EL (cell line): Measurements from ENCODE around the gene EIF4E1B.

ENCODE experiments used
- DNase-seq: peaks from one replicate; pipeline ENCODE4 v3.0.0-alpha.2; 2016

EIF4E1B gene

DNA sequence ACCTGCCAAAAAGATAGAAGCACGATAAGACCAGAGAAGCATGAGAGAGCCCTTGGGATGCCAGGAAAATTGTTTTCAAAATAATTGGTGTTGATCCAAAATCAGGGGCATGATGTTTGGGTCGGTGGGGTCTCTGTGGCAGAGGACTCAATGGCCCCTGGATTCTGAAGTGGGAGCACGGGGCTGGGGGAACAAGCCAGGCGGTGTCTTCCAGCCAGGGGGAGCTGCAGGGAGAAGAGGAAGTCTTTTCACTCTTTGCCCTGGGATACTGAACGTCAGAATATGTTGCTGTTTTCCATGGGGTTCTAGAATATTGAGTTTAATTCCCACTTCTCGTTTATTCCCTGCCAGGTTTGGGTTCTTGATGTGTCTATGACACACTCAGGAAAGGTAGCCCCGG is 37.2 kb downstream of the EIF4E1B start:
- no peak for DNase-seq

DNA sequence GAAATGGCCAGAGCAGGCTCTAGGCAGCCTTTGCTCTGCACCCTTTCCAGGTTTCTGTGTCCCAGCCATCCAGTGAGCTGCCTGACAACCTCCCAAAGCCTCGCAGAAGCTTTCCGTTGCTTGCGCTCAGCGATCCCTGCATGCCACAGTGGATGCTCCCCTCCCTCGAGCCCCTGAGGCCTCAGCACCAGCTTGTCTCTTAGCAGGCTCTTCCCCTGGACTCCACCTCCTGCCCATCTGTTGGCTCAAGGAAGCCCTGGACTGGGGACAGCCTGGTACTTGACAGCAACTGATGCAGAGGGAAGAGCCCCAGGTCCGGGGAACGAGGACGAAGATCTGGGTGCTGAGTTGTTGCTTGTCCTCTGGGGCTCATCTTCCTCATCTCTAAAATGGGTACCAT is 40.0 kb downstream of the EIF4E1B start:
- no peak for DNase-seq

DNA sequence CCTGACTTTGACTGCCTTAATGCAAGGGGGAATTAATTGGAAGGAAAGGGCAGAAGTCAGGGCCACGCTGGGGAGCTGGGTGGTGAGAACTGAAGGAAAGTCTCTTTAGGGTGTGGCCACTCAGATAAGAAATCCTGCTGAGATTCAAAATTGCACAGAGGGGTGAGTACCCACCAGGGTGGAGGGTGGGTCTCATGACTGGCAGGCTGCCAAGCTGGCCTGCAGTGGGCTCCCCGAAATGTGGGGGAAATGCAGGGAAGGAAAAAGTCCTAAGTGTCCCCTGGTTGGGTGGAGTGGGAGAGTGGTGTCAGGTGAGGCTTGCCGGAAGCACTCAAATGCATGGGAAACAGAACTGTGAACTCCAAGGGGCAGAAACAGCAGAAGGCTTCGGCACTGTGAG is 40.9 kb downstream of the EIF4E1B start:
- DNase-seq: no peak

DNA sequence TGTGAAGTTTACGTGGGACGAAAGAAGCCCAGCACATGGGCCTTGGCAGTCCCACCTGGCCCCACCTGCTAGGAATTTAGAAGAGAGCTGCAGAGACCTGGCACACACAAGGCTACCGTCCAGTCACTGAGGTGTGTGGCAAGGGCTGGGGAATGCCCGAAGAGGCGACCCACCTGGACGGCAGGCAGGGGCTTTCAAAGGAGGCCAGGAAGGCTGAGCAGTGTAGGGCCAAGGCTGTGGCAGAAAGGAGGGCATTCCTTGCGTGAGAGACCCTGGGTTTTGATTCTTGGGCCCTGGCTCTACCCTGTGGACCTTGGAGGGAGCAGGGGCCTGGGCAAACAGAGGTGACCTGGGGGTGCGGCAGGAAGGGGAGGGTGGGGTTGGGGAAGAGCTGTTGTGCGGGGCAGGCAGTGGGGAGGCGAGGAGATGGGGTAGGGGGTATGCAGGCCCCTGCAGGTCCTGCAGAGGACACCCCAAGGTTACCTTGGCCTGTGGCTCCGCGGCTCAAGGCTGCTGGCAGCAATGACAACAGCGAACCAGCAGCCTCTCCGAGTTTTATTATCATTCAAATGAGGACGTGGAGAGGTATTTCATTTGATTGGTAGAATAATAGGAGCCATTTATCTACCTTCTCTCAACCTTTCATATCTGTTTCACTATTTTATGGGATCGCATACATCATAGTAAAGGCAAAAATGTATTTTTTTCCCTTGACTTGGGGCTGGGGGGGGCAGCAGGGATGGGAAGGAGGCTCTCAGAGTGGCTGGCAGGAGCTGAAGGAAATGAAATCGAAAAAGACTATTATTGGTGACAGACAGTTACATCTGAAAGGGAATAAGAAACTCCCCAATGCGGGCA is 41.6 kb downstream of the EIF4E1B start:
- no peak for DNase-seq

DNA sequence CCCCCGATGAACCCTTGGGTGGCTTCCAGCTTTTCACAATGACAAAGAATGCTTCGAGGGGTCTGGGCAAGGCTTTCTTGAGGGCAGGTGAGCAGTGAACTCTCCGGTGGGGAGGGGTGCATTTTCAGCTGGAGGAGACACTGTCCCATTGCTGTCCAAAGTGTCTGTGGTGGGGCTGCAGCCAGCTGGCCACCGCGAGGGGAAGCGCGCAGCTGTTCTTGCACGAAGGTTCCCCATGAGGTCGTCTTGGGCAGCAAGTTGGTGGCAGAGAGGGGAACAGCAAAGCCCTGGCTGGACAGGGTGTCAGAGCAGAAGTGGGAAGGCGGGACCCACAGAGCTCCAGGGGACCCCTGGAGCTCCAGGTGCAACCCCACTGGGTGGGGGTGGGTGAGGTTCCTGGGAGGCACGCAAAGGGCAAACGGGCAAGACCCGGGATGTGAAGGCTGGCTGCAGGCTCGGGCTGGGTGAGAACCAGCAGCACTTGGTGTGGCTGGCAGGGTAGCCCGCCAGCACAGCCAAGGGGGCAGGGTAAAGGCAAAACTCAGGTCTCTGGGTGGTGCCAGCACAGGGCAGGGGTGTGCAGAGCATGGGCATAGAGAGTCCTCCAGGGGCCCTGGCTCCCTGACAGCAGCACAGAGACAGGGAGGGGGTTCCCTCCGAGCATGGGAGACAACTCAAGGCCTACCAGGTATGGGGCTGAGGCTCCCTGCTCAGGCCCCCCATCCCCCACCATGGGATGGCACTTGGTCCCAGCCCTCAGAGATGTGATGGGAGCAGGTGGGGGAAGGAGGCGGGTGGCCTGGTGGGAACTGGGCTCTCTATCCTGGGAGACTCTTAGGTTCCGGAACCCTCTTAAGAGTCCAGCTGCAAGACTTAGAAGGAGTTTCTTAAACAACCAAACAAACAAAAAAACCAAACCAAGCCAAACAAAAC is 43.4 kb downstream of the EIF4E1B start:
- DNase-seq: no peak

DNA sequence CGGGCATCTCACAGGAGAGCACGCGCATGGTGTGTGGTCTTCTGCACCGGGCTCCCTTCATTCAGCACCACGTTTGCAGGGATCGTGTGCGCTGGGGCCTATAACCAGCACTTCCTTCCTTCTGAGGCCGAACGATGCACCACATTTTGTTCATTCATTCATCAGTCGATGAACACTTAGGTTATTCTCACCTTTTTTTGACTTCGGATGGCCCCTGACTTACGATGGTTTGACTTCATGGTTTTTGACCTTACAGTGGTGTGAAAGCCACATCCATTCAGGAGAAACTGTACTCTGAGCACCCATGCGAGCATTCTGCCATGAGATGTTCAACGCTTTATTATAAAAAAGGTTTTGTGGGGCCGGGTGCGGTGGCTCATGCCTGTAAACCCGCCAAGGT is 44.3 kb downstream of the EIF4E1B start:
- DNase-seq: no peak

DNA sequence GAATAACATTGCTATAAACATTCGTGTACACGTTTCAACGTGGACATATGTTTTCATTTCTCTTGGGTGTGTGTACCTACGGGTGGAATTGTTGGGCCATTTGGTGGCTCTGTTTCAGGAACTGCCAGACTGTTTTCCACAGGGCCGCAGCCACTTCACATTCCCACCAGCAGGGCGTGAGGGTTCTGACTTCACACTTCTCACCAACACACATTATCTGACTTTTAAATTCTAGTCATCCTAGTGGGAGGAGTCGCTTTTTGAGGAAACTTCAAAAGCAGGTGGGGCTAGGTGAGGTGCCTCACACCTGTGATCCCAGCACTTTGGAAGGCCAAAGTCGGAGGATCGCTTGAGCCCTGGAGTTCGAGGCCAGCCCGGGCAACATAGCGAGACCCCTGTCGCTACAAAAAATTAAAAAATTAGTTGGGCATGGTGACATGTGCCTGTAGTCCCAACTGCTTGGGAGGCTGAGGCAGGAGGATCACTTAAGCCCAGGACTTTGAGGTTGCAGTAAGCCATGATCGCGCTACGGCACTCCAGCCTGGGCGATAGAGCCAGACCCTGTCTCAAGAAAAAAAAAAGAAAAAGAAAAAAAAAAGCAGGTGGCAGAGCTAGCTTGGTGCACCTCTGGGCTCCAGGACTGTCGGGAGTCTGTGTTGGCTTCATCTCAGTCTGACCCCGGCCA is 45.3 kb downstream of the EIF4E1B start:
- peak; percentile 42 for DNase-seq

DNA sequence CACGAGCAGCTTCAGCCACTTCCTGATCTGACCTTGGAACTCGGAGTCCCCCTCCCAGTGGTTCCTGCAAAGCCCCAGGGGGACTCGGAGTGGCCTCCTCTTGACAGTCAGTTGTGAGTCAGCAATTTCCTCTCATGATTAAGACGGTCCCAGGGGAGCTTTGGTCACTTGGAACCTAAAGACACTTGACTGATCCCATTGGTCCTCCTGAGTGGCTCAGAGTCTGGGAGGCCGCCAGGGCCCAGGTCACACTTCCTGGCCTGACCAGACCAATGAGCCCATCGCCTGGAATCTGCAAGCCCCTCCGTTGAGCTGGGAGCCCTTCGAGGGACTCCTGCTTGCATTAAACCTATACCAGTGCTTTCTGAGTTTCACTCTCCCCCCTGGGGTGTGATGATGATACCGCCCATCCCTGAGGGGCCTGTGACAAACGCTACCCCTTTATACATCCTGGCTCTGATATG is 45.9 kb downstream of the EIF4E1B start:
- peak; percentile 69 for DNase-seq

DNA sequence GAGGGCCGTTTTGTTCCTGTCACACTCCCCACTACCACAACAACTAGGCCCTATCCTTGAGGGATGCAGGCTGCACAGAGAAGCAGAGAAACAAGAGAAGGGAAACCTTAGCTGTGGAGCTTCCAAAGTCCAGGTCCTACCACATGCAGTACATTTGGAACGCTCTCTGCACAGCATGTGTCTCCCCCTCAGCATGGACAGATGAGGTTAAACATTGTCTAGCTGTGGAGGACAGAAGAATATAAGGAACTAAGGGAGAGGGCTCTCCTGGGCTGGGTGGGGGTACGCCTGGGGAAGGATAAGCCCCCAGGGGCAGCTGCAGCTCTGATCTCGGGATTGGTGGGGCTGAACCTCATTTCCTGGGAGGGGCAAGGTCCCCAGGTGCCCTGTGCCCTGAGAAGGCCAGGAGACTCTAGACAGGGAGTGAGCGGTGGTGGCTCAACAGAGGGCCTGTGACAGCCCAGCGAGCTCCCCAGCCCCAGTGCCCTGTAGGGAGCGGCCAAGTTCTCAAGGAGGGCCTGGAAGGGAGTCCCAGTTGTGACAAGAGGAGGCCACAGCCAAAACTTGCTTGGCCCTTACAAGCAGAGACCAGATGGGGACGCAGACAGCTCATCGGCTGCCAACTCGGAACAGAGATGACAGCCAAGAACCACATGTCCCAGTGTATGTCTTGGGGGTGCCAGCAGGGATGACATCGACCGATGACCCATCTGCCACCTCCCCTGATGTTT is 46.9 kb downstream of the EIF4E1B start:
- no peak for DNase-seq

DNA sequence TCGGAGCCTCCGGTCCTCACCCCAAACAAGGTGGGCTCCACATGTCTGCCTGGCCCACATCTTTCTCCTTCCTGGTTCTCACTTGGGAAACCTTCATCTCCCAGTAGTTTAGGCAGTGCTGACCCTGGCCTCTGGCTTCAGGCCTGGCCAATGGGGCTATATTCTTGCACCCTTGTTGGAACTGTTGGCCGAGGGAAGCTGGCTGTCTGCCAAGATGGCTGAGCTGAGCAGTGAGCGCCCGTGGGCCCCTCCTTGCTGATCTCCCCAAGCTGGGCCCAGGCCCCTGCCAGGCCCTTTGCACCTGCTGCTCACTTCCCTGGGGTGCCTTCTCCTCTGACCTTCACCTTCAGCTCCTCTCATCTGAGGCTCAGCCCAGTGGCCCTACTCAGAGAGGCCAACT is 48.1 kb downstream of the EIF4E1B start:
- no peak for DNase-seq

DNA sequence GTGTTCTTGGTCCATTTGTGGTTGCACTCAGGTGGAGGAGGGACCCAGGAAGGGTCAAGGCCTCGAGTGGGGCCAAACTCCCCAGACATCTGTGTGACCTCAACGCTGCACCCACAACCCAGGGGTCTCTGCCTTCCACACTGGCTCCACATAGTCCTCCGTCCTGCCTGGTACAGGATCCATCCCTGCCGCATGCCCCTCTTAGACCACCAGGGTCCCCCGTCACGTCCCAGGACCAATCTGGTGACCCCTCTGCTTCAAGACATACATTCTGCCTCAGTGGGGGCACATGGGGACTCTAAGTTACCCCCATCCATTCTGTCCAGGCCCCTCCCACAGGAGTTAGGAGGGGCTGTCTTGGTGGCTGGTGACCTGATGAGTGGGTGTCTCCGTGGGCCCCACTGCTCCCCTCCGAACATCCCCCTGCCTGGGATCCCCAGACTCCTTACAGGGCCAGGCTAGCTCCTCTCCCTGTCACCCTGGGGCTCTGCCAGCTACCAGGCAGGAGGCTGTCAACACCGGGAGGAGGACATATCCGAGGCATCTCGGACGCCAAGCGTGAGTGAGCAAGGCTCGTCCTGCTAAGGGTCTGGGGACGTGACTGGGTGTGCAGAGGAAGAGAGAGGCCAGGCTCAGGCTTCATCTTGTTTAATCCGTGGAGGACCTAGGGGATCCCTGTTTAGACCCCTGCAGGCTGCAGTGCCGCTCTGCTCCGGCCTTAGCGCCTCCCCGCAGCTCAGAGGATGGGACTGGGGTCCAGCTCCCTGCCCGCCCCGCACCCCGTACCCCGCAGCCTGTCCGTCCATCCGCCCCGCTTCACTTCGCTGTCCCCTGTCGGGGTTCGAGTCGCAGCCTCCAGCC is 49.1 kb downstream of the EIF4E1B start:
- no peak for DNase-seq

DNA sequence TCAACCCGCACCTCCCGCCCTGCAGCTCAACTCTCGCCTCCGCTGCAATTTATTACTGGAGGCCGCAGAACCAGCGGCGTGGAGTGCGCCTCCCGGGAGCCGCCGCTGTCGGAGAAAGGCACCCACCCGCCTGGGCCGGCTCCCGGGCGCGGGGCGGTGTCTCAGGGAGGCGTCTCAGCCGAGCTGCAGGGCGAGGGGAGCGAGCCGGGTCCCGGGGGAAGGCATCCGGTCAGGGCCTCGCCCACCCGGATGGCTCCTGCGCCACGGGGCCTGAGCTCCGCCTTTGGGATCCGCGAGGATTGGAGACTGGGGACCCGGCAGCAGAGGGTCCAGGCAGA is 49.7 kb downstream of the EIF4E1B start:
- DNase-seq: no peak

DNA sequence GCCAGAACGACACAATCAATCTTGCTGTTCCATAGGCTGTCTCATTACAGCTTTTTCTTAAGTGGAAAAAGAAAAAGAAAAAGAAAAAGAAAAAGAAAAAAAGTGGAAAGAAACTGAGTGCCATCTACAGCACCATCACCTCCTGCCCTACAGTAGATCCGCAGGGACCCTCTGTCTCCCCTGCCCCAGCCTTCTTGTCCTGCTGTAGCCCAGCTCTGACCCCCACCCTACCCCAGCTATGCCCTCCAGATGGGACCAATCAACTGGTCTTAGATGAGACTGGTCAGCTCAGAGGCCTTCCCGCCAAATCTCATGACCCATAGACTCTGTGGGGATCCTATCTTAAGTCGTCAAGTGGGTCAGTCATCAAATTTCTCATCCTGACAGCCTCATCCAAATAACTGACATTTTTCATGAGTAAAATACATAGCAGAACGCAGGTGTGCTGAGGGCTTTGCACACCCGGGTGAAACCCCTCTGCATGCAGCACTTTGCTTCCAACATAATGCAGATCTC is 51.6 kb downstream of the EIF4E1B start:
- no peak for DNase-seq

DNA sequence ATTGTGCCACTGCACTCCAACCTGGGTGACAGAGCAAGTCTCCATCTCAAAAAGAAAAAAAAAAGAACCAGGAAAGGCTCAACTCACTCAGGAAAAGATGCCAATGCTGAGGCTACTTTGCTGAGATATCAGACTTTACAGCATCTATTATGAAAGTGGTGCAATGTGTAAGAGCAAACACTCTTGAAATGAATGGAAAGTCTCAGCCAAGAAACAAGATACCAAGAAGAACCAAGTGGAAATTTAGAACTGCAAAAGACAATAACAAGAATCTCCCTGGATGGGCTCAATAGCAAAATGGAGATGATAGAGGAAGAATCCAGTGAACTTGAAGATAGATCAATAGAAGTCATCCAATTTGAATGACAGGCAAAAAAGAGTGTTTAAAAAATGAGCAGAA is 54.5 kb downstream of the EIF4E1B start:
- DNase-seq: no peak

DNA sequence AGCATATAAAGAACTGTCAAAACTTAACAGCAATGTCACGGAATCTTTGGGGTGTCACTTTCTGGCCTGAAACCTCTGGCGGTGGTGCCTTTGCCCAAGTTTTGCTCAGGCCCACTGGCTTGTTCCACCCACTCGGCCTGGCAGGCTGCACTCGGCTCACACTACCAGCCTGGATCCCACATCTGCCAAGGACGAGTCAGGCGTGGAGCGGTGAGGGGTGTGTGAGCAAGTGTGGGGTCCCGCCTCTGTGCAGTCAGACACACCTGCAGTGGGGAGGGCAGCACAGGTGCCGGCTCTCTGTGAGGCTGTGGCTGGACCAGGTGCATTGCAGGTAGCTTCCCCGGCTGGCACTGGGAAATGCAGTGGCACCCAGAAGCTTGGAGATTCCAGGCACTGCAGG is 56.8 kb downstream of the EIF4E1B start:
- no peak for DNase-seq

DNA sequence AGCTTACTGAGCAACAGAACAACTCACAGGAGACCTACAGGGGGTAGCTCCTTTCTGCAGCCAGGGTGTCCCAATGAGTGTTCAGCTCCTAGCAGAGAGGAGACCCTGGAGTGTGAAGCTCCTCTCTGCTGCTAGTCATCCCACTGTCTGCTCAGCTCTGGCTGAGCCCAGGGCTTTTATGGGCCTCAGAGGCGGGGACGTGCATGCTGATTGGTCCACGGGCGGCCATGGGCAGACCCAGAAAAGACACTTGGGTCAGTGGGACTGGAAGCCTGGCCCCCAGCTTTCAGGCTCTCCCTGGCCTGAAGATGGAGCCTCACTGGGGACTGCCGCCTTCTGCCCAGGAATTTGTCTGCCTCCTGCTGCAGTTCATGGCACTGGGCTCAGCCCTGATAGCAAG is 57.4 kb downstream of the EIF4E1B start:
- no peak for DNase-seq

DNA sequence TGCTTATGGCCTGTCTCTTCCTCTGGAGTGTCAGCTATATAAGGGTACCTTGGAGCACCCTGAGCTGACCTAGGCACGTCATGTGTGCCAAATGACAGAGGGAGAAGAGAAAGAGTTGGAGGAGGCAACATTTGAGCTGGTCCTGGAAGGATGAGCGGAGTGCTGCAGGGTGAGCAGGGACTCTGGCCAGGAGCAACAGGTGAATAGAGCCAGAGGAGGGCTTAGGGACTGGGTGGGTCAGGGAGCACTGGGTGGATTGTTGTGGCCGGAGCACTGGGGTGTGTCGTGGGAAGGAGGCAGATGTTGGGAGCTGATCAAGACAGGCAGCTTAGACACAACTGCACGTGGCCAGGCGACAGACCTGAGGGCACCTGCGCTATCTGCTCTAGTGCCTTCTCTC is 60.4 kb downstream of the EIF4E1B start:
- no peak for DNase-seq

DNA sequence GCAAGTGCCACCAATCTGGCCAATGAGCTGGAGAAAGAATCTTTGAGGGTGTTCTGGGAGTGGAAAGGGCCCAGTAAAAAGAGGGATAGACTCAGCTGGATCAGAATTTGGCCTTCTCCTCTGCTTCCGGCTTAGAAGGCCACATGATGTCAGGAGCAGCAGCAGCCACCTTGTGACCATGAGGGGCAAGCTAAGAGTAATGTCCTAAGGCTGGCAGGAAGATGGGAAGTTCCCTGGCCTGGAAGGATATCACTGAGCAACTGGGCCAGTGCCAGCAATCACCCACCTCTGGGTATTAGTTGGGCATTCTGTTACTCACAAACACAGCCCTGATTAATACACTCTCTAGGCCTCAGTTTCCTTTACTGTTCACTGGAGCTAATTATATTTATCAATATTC is 61.0 kb downstream of the EIF4E1B start:
- no peak for DNase-seq

DNA sequence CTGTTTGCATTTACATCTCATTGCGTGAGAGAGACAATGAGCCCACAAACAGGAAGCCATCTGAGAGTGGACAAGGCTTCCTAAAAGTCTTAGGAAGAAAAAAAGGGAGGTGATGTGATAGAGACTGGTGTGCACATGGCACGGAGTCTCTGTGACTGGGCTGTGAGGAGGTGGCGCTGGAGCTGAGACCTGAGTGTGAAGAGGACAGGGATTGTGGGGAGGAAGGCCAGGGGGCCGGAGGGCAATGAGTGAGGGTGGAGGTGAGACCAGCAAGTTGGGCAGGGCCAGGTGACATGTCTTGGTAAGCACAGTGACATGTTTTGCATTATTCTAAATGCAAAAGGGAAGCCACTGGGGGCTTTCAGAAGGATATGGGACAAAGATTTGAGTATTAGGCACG is 61.9 kb downstream of the EIF4E1B start:
- no peak for DNase-seq

DNA sequence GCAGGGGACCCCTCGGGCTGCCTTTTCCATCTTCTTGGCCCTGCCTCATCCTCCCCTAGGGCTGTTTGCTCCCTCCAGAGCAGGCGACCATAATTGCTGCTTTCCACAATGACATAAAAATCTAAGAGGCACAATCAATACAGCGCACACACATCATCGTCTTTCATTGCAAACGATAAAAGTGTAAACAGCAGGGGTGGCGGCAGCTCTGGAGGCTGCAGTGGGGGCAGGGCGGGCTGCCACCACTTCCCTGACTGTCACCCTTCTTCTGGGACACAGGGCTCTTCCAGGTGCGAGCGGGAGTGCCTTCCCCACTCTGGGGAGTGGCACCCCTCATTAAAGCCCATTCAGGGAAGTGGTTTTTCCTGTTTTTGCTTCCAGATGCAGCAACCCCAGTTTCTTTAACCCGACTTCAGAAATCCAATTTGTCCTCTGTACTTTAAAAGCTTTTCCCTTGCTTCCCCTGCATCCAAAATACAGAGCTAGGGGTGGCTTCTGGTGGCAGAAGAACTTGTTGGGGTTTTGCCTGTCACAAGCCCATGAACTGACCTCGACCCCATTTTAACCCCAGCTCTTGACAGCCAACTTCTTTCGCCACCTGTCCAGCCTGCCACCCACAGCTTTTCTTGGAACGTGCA is 62.5 kb downstream of the EIF4E1B start:
- DNase-seq: no peak

DNA sequence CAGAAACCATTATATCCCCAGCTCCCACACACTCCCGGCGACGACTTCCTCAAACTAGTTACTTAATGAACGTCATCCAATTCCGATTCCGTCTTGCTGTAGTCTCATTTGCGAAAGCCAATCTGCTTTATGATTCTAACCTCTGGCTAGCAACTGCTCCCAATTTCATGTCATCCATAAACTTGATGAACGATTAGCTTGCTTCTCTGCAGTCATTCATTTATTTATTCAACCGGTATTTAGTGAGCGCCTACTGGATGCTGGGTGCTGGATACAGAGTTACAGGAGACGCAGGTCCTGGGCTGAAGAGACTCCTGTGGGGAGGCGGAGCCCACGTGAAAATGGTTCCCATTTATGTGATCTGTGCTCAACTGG is 63.0 kb downstream of the EIF4E1B start:
- no peak for DNase-seq
